ENCODE results near the gene NIPAL3.

- TF ChIP-seq ARNT (IDR thresholded peaks at IDR 0.05) (no peak), BHLHE40 (IDR thresholded peaks at IDR 0.05; ENCODE audit: borderline replicate concordance) (no peak), NFRKB (IDR thresholded peaks at IDR 0.05) (no peak), HDGF (IDR thresholded peaks at IDR 0.05; ENCODE audit: borderline replicate concordance) (no peak), L3MBTL2 (conservative IDR thresholded peaks at IDR 0.05) (no peak), SP1 (IDR thresholded peaks at IDR 0.05) (no peak), LEF1 (IDR thresholded peaks at IDR 0.05; ENCODE audit: borderline replicate concordance) (no peak), FOXA1 (IDR thresholded peaks at IDR 0.05) (no peak), TARDBP (IDR thresholded peaks at IDR 0.05) (no peak), FOXK2 (IDR thresholded peaks at IDR 0.05) (no peak), SUZ12 (IDR thresholded peaks at IDR 0.05) (no peak), FOXM1 (IDR thresholded peaks at IDR 0.05; ENCODE audit: borderline replicate concordance) (no peak), ZNF384 (IDR thresholded peaks at IDR 0.05) (no peak)
Observed at GRCh38 chr1:24484199-24484598, 68.6 kb downstream of the NIPAL3 start.
